GM19240 (cell line): ENCODE data around the gene DNM3.
"Not testable (repeated sequence)": the region's sequence is repeated elsewhere in the genome, so short reads cannot be mapped to it uniquely, and the experiment has no call there.

Experiments used
- DNase-seq: peaks from one replicate; pipeline ENCODE4 v3.0.0; 2011; ENCODE audit warnings: low spot score; ENCODE audit not compliant: insufficient read length

Gene DNM3

GRCh38 chr1:172024516-172024915 lies 183.2 kb downstream of the DNM3 start:
- no peak for DNase-seq

GRCh38 chr1:172024944-172025738 lies 183.8 kb downstream of the DNM3 start:
- DNase-seq = not testable (repeated sequence)

- DNase-seq = no peak
Measured at GRCh38 chr1:172040466-172040865, 199.2 kb downstream of the DNM3 start.

GRCh38 chr1:172041102-172041501 lies 199.8 kb downstream of the DNM3 start:
- no peak for DNase-seq

- DNase-seq = no peak
Measured at GRCh38 chr1:172041742-172042141, 200.4 kb downstream of the DNM3 start.

GRCh38 chr1:172043900-172044299 lies 202.6 kb downstream of the DNM3 start:
- no peak for DNase-seq

GRCh38 chr1:172051898-172052297 lies 210.6 kb downstream of the DNM3 start:
- no peak for DNase-seq

GRCh38 chr1:172054172-172054571 lies 212.9 kb downstream of the DNM3 start:
- DNase-seq = no peak

- DNase-seq = not testable (repeated sequence)
Measured at GRCh38 chr1:172055816-172056419, 214.6 kb downstream of the DNM3 start.

DNA sequence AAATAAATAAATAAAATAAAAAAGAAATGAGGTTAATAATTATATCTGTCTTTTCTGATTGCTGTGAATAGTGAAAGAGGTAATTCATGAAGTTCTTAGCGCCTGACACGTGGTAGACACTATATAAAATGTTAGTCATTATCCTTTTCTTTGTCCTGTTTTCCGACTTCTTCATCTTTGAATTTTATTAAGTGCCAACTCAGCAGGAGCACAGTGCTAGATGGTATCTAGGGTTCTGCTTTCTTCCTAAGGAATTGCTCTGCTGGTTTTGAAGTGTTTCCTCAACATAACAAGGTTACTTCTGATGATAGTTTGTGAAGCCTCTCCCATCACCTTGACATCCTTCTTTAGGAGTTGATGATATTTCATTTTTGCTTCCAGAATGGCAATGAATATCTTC lies 227.0 kb downstream of the DNM3 start:
- DNase-seq = no peak

DNA sequence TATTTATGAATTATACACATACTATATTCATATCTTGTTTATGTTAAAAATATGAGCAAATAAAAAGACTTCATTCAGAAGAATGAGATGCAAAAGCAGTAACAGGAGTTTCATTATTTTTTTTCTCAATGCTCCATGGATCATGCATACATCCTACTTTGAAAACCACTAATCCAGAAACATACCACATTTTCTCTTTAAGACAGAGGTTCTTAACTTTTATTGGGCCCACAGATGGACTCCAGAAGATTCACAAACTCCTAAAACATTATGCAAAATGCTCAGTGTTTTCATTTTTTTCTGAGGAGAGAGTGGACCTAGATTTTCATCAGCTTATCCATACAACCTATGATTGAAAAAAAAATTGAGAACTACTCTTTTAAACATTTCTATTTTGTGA lies 227.8 kb downstream of the DNM3 start:
- DNase-seq = no peak

DNA sequence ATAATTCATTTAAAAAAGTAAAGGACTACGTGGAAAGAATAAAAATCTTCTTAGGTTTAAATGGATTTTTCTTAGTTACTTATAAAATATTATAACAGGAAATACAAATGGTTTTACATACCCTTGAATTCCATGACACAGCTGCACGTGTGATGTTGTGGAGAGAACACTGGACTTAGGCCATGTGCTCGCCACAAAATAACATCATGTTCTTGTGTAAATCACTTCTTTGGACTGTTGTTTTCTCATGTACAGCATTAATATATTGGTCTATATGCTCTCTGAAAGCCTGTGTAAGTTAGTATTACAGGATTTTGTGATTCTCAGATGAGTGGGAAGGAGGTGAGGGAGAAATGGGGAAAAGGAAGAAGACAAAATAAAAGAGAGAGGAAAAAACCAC lies 228.2 kb downstream of the DNM3 start:
- no peak for DNase-seq

- DNase-seq = no peak
Measured at GRCh38 chr1:172070055-172070454, 228.8 kb downstream of the DNM3 start.

- DNase-seq = no peak
Measured at GRCh38 chr1:172071746-172072145, 230.4 kb downstream of the DNM3 start.

DNA sequence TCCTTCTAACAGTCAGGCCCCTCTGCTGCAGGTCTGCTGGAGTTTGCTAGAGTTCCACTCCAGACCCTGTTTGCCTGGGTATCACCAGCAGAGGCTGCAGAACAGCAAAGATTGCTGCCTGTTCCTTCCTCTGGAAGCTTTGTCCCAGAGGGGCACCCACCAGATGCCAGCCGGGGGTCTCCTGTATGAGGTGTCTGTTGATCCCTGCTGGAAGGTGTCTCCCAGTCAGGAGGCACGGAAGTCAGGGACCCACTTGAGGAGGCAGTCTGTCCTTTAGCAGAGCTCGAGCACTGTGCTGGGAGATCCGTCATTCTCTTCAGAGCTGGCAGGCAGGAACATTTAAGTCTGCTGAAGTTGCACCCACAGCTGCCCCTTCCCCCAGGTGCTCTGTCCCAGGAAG lies 238.6 kb downstream of the DNM3 start:
- not testable (repeated sequence) for DNase-seq

GRCh38 chr1:172083191-172083590 lies 241.9 kb downstream of the DNM3 start:
- no peak for DNase-seq

GRCh38 chr1:172084876-172085275 lies 243.6 kb downstream of the DNM3 start:
- DNase-seq = no peak

DNA sequence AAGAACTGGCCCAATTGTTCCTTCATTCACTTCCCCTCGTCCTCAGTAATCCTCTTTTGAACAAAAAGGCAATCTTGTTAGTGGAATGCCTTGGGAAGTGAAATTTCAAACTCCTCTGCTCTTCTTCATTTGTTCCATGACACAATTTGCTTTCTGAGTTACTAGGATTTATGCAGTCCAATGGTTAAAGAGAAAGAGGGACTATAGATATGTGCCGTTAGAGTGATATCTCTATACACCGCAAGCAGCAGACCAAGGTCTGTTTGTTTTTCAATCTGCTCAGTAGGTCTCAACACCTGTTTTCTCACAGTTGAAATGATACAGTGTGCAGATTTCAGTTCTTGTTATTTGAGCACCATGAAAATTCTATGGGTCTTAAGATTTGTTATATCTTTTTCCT lies 244.0 kb downstream of the DNM3 start:
- no peak for DNase-seq

DNA sequence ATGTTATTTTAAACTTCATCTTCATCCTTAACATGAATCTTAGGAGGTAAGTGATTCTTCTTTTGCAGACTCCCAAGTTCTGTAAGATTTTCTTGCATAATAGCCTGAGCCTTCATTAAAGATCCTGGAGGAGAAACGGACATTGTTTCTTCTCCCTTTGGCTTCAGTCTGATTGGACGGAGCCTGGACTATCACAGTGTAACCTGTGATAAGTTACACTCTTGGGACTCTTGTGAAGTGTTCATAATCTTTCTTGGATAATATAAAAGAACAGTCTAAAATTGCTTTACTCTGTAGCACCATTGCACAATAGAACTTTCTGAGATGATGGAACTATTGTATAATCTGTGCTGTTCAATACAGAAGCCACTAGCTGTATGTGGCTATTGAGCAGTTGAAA lies 244.8 kb downstream of the DNM3 start:
- DNase-seq = no peak

DNA sequence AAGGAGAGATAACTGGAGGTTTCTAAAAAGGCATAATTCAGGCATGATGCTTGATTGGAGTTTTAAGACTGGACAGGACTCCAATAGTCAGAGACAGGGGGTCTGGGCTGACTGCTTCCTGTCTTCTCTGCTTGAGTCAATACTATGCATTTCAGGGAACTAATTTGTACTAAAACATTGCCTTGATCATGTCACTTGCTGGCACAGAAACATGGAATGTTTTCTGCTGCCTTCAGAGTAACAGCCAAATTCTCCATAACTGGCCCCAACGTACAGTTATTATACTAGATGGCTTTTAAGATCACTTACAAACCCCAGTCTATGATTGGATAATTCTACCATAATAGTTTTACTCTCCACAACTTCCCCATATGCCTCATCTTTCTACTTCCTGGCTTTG lies 247.0 kb downstream of the DNM3 start:
- DNase-seq = no peak

- DNase-seq = no peak
Measured at GRCh38 chr1:172089768-172090510, 248.6 kb downstream of the DNM3 start.

DNA sequence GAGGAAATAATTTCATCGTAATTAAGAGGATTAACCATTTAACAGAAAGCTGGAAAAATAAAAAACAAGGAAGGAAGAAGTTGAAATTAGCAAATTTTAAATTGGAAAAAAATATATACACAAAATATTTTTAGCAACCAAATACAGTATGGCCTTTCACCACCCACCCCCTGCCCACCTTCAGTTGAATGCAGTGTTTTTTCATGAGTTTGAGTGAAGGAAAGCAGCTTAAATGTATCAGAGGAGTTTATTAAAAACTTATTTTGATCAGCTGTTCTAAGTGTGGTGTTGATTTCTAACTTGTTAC lies 249.2 kb downstream of the DNM3 start:
- no peak for DNase-seq

GRCh38 chr1:172095846-172096245 lies 254.5 kb downstream of the DNM3 start:
- no peak for DNase-seq
